ENCODE results near the gene ATP9B.

DNA sequence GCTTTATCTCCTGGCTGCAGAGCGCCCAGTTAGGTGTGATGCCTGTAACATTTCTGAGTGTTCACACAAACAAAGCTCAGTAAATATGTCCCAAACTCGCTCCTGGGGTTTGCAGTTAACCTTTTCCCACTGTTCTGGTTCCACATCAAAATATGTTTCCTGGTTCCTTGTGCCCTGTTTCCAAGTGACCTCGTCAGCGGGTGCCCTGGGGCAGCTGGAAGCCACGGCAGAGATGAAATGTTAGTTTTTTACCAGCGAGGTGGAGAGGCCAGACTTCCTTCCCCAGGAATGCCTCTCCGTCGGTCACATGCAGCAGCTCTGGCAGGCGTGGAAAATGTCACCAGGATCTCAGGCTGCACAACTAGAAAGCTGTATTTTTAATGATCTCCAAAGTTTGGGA is 344.7 kb downstream of the ATP9B start:
- TF ChIP-seq, protein P1, sequence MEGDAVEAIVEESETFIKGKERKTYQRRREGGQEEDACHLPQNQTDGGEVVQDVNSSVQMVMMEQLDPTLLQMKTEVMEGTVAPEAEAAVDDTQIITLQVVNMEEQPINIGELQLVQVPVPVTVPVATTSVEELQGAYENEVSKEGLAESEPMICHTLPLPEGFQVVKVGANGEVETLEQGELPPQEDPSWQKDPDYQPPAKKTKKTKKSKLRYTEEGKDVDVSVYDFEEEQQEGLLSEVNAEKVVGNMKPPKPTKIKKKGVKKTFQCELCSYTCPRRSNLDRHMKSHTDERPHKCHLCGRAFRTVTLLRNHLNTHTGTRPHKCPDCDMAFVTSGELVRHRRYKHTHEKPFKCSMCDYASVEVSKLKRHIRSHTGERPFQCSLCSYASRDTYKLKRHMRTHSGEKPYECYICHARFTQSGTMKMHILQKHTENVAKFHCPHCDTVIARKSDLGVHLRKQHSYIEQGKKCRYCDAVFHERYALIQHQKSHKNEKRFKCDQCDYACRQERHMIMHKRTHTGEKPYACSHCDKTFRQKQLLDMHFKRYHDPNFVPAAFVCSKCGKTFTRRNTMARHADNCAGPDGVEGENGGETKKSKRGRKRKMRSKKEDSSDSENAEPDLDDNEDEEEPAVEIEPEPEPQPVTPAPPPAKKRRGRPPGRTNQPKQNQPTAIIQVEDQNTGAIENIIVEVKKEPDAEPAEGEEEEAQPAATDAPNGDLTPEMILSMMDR (conservative IDR thresholded peaks at IDR 0.05 in 1 of 2, IDR thresholded peaks at IDR 0.05 in 1 of 2; ENCODE audit: extremely low read depth in 1 of 2, insufficient read depth in 1 of 2, low read depth in 1 of 2, low read length in 2 of 2): no peak
- no peak for TF ChIP-seq EZH2 (IDR thresholded peaks at IDR 0.05; ENCODE audit: borderline replicate concordance, low read length)
